Gastroesophageal sphincter (tissue), 3 donors: Measurements from ENCODE around the gene SIGLEC1.

ENCODE experiments used
- CTCF ChIP-seq, 4 experiments: fragments of 200-600 bp in 2 of 4; fragments of 450-650 bp in 2 of 4; sonication (generic) in 1 of 4; IDR thresholded peaks; one replicate each; pipeline ENCODE4 v1.5.1; 2017 to 2019; ENCODE audit warnings: antibody characterized with exemption in 4 of 4, mild to moderate bottlenecking in 2 of 4, moderate library complexity in 2 of 4
- EP300 ChIP-seq: sonication (generic); formaldehyde crosslinking; IDR thresholded peaks from one replicate; pipeline ENCODE4 v1.6.1; 2017; ENCODE audit warnings: antibody characterized with exemption, mild to moderate bottlenecking
- POLR2A ChIP-seq, 2 donors: fragments of 450-650 bp; IDR thresholded peaks; one replicate each; pipeline ENCODE4 v1.6.1; 2017; ENCODE audit warnings: antibody characterized with exemption in 2 of 2, mild to moderate bottlenecking in 2 of 2, moderate library complexity in 1 of 2
- POLR2AphosphoS5 ChIP-seq: sonication (generic); formaldehyde crosslinking; IDR thresholded peaks from one replicate; pipeline ENCODE4 v1.6.1; 2017; ENCODE audit warnings: antibody characterized with exemption

DNA sequence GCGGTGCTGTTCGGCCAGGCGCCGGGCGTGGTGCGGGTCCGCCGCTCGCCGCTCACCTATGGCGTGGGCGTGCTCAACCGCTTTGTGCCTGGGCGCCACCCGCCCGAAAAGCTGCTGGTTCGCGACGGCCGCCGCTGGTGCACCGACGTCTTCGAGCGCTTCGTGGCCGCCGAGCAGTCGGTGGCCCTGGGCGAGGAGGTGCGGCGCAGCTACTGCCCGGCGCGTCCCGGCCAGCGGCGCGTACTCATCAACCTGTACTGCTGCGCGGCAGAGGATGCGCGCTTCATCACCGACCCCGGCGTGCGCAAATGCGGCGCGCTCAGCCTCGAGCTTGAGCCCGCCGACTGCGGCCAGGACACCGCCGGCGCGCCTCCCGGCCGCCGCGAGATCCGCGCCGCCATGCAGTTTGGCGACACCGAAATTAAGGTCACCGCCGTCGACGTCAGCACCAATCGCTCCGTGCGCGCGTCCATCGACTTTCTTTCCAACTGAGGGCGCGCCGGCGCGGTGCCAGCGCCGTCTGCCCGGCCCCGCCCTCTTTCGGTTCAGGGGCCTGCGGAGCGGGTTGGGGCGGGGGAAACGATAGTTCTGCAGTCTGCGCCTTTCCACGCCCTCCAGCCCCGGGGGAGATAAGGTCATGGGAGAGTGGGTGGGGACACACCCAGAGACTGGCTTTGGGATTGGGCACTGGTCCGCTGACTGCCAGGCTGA, 39.4 kb upstream of the SIGLEC1 start:
- TF ChIP-seq POLR2A (IDR thresholded peaks at IDR 0.05) (no peak), CTCF (IDR thresholded peaks at IDR 0.05) (no peak), POLR2AphosphoS5 (no peak), EP300 (no peak)
